Cardiac muscle cell (in vitro differentiated cells and primary cell): Measurements from ENCODE around the gene CEBPG. TPM values are rescaled to one million over a fixed set of nuclear protein-coding genes. Genes with fewer than 3 reads are reported as not detected.

ENCODE experiments used
- DNase-seq, 2 donors: peaks; one replicate each; pipeline versions ENCODE4 v3.0.0 to v3.0.0-alpha.2; 2010 to 2017; ENCODE audit warnings: low read depth in 1 of 2, low spot score in 1 of 2
- H3K27ac ChIP-seq: fragments of 200-600 bp; sonication (generic); 2 replicates; pipeline ENCODE4 v1.5.1; 2016
- H3K27me3 ChIP-seq: fragments of 200-600 bp; sonication (generic); 2 replicates; pipeline ENCODE4 v1.6.0; 2016; ENCODE audit warnings: control low read depth
- H3K36me3 ChIP-seq: fragments of 200-600 bp; sonication (generic); 2 replicates; pipeline ENCODE4 v1.5.1; 2016; ENCODE audit warnings: control low read depth
- H3K4me1 ChIP-seq: fragments of 200-600 bp; sonication (generic); 2 replicates; pipeline ENCODE4 v1.8.1; 2017; ENCODE audit warnings: low read depth, mild to moderate bottlenecking, mixed run types
- H3K4me3 ChIP-seq: fragments of 200-600 bp; sonication (generic); 2 replicates; pipeline ENCODE4 v1.5.1; 2016; ENCODE audit warnings: mild to moderate bottlenecking
- H3K9me3 ChIP-seq: fragments of 200-600 bp; sonication (generic); 2 replicates; pipeline ENCODE4 v1.5.1; 2017; ENCODE audit warnings: low read depth, mild to moderate bottlenecking, control low read depth
- CTCF ChIP-seq: IDR thresholded peaks from 2 replicates; pipeline ENCODE4 v1.5.1; 2012; ENCODE audit warnings: low read depth, mild to moderate bottlenecking, low read length
- polyA plus RNA-seq: library from polyadenylated mRNA; unstranded; fragments of >200 nt; fragmentation: Nextera tagmentation; extraction: Ambion mirVana; gene quantifications from 2 replicates; pipeline ENCODE4 v1.2.1, GENCODE V29; 2016
- total RNA-seq: library from RNA; depleted of rRNA; stranded (reverse); fragments of >200 nt; gene quantifications from 2 replicates; pipeline ENCODE4 v1.2.3, GENCODE V29; 2016

Gene CEBPG
- total and polyA plus RNA-seq, 2 experiments from 2014 or later: 17.4 to 21.1 TPM

GRCh38 chr19:33411621-33412180, 38.2 kb downstream of the CEBPG start:
- Histone ChIP-seq H3K27ac (no peak overlapping the region), H3K9me3 (no peaks in the 10 kb centered on the region), H3K4me1 (no peaks in the 10 kb centered on the region), H3K36me3 (no peaks in the 10 kb centered on the region), H3K4me3 (no peak overlapping the region), H3K27me3 (no peaks in the 10 kb centered on the region)
- no peak for DNase-seq
- no peak for TF ChIP-seq CTCF

- H3K4me3 ChIP-seq: no peak overlapping the region
- no peaks in the 10 kb centered on the region for H3K27me3 ChIP-seq
- no peak overlapping the region for H3K27ac ChIP-seq
- no peaks in the 10 kb centered on the region for H3K4me1 ChIP-seq
- no peaks in the 10 kb centered on the region for H3K36me3 ChIP-seq
- no peaks in the 10 kb centered on the region for H3K9me3 ChIP-seq
- DNase-seq: no peak
- TF ChIP-seq CTCF: no peak
Observed at GRCh38 chr19:33412601-33413425, 39.3 kb downstream of the CEBPG start.

- DNase-seq: no peak
- H3K36me3 ChIP-seq: no peaks in the 10 kb centered on the region
- H3K9me3 ChIP-seq: no peaks in the 10 kb centered on the region
- no peaks in the 10 kb centered on the region for H3K27me3 ChIP-seq
- TF ChIP-seq CTCF: no peak
- H3K4me1 ChIP-seq: no peaks in the 10 kb centered on the region
- no peak overlapping the region for H3K27ac ChIP-seq
- no peak overlapping the region for H3K4me3 ChIP-seq
Observed at GRCh38 chr19:33413426-33413725, 39.9 kb downstream of the CEBPG start.

GRCh38 chr19:33413868-33414666, 40.6 kb downstream of the CEBPG start:
- DNase-seq: no peak
- Histone ChIP-seq H3K9me3 (no peaks in the 10 kb centered on the region), H3K4me1 (no peaks in the 10 kb centered on the region), H3K27me3 (no peaks in the 10 kb centered on the region), H3K27ac (no peak overlapping the region), H3K4me3 (no peak overlapping the region), H3K36me3 (no peaks in the 10 kb centered on the region)
- no peak for TF ChIP-seq CTCF

- no peak for DNase-seq
- H3K4me1 ChIP-seq: no peaks in the 10 kb centered on the region
- no peak for TF ChIP-seq CTCF
- H3K9me3 ChIP-seq: no peaks in the 10 kb centered on the region
- H3K27me3 ChIP-seq: no peaks in the 10 kb centered on the region
- no peaks in the 10 kb centered on the region for H3K36me3 ChIP-seq
- H3K4me3 ChIP-seq: no peak overlapping the region
- no peak overlapping the region for H3K27ac ChIP-seq
Observed at GRCh38 chr19:33414667-33415605, 41.4 kb downstream of the CEBPG start.
